Medulla oblongata (tissue), 1 donor: ENCODE results near the gene NUP58.
A peak's percentile ranks its signal among the peaks of the same experiment; 100 is the strongest.
"Not testable (repeated sequence)": the region's sequence is repeated elsewhere in the genome, so short reads cannot be mapped to it uniquely, and the experiment has no call there.

Experiments
- DNase-seq: peaks from one replicate; pipeline ENCODE4 v3.0.0-alpha.2; 2015; ENCODE audit errors: extremely low spot score

The NUP58 gene

DNA sequence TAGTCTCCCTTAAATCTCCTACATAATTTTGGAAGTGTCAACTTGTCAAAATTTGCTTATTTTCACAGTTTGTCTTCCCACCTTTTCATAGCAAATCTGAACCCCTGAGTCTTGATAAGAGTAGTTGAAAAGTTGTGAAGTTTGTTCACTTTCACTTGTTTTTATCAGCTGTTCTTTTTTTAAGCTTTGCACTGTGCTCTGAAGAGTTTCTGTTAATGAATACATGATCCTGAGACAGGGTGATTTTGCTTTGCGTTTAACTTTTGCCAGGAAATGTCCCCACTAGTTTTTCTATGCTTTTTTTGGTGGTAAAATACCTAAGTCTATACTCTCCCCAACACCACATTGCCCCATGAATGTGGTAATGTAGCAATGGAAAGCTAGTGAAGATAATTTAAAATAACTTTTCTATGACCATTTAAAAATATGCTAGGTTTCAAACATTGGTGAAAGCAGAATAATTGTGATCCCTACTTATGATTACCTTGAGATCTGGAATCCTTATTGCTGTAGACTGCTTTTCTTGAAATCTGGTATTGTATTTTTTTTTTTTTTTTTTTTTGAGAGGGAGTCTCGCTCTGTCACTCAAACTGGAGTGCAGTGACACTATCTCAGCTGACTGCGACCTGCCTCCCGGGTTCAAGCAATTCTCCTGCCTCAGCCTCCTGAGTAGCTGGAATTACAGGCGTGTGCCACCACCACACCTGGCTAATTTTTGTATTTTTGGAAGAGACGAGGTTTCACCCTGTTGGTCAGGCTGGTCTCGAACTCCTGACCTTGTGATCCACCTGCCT lies 5.4 kb downstream of the NUP58 start:
- no peak for DNase-seq

GRCh38 chr13:25310891-25311290 lies 9.5 kb downstream of the NUP58 start:
- no peak for DNase-seq

GRCh38 chr13:25318946-25319345 lies 17.5 kb downstream of the NUP58 start:
- not testable (repeated sequence) for DNase-seq

- no peak for DNase-seq
Measured at GRCh38 chr13:25319771-25320170, 18.3 kb downstream of the NUP58 start.

- DNase-seq: no peak
Measured at GRCh38 chr13:25324100-25324499, 22.7 kb downstream of the NUP58 start.

DNA sequence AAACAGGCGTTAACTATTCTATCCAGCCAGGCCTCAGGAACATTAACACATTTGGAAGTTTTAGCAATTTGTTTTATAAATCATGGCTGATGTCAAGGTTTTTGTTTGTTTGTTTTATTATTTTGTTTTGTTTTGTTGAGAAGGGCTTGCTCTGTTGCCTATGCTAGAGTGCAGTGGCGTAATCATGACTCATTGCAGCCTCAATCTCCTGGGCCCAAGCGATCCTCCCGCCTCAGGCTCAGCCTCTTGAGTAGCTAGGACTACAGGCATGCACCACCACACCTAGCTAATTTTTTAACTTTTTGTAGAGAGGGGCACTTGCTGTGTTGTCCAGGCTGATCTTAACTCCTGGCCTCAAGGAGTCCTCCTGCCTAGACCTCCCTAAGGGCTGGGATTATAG lies 28.3 kb downstream of the NUP58 start:
- no peak for DNase-seq

- no peak for DNase-seq
Measured at GRCh38 chr13:25330541-25330940, 29.1 kb downstream of the NUP58 start.

DNA sequence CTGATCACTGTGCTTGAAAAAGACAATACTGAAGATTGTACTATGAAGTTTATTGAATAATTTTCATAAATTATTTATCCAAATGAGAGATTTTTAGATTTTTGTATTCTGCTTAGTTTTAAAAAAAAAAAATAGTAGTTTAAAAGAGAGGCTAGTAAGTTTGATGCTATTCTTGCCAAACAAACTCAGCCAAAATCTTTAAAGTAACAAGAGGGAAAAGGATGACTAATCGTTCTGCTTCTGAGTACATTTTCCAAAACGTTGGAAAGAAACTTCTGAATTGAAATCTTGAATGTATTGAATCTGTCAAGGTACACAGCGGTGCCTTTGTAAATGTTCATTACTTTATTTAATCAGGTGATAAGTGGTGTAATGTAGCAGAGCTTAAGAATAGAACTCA lies 34.4 kb downstream of the NUP58 start:
- DNase-seq: no peak

GRCh38 chr13:25345576-25345975 lies 44.2 kb downstream of the NUP58 start:
- no peak for DNase-seq

- no peak for DNase-seq
Measured at GRCh38 chr13:25347151-25347550, 45.7 kb downstream of the NUP58 start.

DNA sequence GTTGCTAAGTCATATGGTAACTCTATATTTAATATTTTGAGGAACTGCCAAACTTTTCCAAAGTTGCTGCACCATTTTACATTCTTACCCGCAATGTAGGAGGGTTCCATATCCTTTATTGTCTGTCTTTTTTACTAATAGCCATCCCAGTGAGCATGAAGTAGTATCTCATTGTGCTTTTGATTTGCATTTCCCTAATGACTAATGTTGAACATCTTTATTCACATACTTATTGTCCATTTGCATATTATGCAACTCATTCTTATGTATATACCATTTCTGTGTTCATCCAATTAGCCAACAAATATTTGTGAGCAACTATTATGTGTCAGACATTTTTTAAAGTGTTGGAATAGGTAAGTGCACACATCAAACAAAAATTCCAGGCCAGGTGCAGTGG lies 50.0 kb downstream of the NUP58 start:
- no peak for DNase-seq

GRCh38 chr13:25352230-25352629 lies 50.8 kb downstream of the NUP58 start:
- no peak for DNase-seq

- no peak for DNase-seq
Measured at GRCh38 chr13:25352806-25353205, 51.4 kb downstream of the NUP58 start.

GRCh38 chr13:25353344-25353743 lies 51.9 kb downstream of the NUP58 start:
- DNase-seq: no peak

DNA sequence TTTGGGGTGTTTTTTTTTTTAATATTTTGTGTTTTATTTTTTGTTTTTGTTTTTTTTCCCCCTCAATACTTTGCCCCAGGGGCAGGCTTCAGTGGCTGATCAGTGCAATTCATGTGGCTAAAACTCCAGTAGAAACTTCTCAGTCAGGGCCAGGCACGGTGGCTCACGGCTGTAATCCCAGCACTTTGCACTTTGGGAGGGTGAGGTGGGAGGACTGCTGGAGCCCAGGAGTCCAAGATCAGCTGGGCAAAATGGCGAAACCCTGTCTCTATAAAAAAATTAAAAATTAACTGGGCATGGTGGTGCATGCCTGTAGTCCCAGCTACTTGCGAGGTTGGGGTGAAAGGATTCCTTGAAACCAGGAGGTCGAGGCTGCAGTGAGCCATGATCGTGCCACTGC lies 53.0 kb downstream of the NUP58 start:
- no peak for DNase-seq

- not testable (repeated sequence) for DNase-seq
Measured at GRCh38 chr13:25360443-25360842, 59.0 kb downstream of the NUP58 start.

DNA sequence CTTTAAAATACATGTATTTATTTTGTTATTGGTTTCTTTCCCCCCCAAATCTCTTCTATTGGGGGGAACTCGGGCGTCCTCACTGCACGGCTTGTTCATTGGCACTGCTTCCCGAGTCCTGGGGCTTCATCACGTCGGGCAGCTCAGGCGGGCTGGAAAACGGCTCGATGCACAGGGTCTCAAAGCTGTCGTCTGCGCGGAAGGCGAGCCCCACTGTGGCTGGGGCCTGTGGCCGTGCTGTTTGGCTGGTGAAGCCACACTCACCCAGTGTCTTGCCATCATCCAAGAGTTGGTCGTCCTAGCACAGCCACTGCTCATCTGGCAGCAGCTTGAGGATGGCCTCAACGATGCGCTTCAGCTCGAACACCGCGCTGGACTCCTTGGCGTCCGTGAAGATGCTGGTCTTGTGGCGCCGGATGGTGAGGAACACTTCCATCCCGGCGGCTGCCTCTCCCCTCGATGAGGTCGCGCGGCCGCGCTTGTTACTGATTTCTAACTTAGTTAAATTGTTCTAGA lies 64.4 kb downstream of the NUP58 start:
- DNase-seq: no peak

GRCh38 chr13:25371158-25371874 lies 69.9 kb downstream of the NUP58 start:
- no peak for DNase-seq

DNA sequence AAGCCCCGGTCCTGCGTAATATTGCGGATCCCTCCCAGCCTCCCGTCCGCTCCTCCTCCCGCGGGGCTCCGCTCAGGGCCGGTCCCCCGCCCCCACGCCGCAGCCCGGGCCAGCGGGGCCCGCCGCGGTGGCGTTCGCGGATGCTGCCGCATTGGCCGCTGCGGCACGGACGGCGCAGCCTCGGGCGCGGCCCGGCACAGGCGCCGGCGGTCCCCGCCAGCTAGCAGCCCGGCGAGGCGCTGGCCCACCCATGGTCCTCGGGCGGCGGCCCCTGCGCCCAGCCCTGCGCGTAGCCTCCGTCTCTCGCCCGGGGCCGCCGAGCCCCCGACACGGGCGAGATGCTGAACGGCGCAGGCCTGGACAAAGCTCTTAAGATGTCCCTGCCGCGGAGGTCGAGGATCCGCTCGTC lies 70.5 kb downstream of the NUP58 start, which contains the start of gene ATP8A2:
ATP8A2 (plus strand) TSS at position 100 of the 409 bp plus-strand sequence; CDS start at position 339, 239 bp downstream.
- no peak for DNase-seq

- no peak for DNase-seq
Measured at GRCh38 chr13:25372284-25373081, 71.1 kb downstream of the NUP58 start.

DNA sequence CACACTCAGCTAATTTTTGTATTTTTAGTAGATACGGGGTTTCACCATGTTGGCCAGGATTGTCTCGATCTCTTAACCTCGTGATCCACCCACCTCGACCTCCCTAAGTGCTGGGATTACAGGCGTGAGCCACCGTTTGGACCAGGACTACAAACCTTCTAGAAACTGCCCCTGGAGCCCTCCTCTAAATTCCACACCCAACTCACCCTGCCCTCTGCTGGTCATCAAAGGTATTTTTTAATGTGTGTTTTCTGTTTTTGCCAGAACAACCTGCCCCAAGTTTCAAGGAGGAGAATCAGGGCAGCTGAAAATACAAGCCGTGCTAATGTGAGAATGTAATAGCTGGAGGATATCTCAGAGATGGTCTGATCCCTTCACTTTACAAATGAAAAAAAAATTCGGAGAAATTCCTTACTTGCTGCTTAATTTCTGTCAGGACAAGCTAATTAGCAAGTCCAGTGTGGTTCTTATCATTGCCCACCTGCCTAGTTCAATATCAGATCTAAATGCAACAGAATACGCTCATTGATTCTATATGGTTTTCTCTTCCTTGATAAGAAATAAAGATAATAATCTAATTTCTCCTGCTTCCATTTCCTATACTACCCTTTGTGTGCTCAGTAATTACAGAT lies 74.4 kb downstream of the NUP58 start:
- DNase-seq: peak; percentile 54
